PC-3 (cell line): ENCODE data around the gene SETMAR.

ENCODE experiments used
- CTCF ChIP-seq: fragments of 300-600 bp; sonication (generic); conservative IDR thresholded peaks from 2 replicates; pipeline ENCODE4 v1.5.1; 2017; ENCODE audit warnings: antibody characterized with exemption, low read depth, mild to moderate bottlenecking, low read length
- EZH2 ChIP-seq: fragments of 300-600 bp; sonication (generic); IDR thresholded peaks from one replicate; pipeline ENCODE4 v1.6.1; 2017; ENCODE audit warnings: antibody characterized with exemption, mild to moderate bottlenecking, low read length; ENCODE audit not compliant: unreplicated experiment

GRCh38 chr3:4311496-4311895 is 8.3 kb downstream of the SETMAR start:
- no peak for TF ChIP-seq EZH2
- TF ChIP-seq CTCF = no peak
